GM19035 (cell line): ENCODE measurements around the gene NDE1.

ENCODE experiments used
- ATAC-seq: cut with Tn5 transposase; IDR thresholded peaks from one replicate; pipeline ENCODE4 v1.9.1; 2021; ENCODE audit not compliant: unreplicated experiment

Gene NDE1

DNA sequence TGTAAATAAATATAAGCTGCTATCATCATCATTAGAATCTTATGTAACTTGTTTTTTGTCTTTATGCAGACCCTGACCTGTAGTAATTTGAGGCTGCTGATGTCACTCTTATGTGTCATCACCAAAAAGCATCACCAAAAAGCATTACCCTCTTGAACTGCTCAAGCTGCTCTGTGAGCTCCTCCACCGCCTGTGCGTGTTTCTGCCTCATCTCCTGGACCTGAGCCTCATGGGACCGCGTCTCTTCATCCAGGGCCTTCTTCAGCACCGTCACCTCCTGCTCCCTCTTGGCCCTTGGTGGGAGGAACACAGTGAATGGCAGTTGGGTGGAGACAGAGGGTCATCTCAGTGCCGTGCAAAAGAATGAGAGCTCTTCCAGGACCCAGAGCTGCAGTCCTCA, 82.4 kb downstream of the NDE1 start:
- no peak for ATAC-seq

DNA sequence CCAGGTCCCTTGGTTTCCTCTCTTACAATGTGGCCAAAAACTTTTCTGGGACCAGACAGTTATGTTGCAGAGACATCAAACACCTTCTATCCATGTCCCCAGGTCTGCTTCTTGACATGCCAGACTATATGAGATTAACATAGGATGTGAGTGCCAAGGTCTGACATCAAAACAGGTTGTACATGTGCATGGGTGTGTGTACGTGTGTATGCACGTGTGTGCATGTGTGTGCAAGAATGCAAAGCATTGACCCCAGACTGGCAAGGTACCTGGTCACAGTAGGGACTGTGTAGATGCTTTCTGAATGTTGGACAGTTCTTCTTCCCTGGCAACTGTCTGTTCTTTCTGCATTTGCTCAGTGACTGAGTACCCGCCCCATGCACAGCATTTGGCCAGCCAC, 85.6 kb downstream of the NDE1 start:
- ATAC-seq, result no peak

DNA sequence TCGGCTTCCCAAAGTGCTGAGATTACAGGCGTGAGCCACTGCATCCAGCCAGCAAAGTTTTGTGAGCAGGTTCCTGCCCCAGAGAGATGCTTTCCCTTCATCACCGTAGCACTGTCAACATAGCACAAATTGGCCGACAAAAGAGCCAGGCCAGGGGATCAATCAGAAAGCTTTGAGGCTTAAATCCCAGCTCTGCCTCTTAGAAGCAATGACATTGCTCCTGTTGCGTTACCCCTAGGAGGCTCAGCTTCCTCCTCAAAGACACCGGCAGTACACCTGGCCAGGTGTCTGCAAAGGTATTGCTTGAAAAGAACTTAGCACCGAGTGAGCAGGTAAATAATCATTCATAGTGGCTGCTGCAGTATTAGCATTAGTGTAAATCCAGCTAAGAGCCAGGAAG, 86.5 kb downstream of the NDE1 start:
- ATAC-seq, result no peak

GRCh38 chr16:15737140-15737644, 87.1 kb downstream of the NDE1 start:
- no peak for ATAC-seq

- no peak for ATAC-seq
These were observed 89.4 kb downstream of the NDE1 start for GRCh38 chr16:15739464-15739863.

- ATAC-seq, result no peak
These were observed 89.9 kb downstream of the NDE1 start for GRCh38 chr16:15739950-15740349.

DNA sequence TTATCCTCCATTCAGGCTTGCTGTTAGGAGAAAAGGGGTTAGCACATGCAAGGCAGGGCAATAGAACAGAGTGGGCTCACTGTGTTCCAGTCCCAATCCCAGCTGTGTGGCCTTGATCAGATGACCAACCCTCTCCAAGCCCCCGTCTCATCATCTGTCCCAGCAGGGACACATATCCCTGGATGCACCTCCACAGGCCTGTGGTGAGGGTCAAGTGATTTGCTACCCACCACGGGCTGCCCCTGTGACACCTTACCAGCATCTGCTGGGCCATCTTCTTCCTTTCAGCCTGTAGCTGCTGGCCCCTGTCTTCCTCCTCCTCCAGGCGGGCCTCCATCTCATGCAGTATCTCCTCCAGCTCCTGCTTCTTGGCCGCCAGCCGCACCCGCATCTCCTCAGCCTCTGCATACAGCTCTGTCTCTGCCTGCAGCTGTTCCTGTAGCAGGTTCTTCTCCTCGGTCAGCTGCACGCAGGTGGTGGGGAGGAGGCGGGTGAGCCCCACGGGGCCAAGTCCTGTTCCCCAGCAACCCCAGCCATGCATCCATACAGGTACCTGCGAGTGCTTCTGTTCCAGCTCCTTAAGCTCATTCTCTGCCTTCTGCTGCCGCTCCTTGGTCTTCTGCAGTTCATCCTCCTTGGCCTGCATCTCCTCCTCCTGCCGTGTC, 91.3 kb downstream of the NDE1 start:
- ATAC-seq, result no peak

DNA sequence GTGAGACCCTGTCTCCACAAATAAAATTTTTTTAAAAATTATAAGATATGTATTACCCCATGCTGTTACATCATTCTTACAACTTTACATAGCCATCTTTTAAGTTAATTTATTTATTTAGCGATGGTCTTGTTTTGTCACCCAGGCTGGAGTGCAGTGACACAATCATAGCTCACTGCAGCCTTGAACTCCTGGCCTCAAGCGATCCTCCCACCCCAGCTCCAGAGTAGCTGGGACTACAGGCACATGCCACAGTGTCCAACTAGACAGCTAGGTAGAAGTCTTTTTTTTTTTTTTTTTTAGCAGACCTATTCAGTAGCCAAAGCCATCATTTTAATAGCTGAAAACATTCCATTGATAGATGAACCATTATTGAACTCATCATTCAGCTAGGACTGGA, 92.7 kb downstream of the NDE1 start:
- no peak for ATAC-seq

DNA sequence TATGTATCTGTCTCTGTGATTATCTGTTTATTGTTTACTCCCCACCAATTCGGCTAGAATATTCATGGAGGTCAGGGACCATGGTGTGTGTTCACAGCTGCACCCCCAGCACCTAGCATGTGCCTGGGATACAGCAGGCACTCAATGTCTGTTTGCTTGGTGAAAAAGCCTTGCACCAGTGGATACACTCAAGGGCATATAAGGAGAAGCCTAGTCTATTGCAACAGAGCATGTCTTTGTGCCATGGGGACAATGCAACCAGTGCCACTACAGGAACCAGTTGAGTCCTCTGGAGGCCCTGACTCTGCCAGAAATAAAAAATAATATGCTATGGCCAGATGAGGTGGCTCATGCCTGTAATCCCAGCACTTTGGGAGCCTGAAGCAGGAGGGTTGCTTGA, 93.6 kb downstream of the NDE1 start:
- ATAC-seq, result no peak

DNA sequence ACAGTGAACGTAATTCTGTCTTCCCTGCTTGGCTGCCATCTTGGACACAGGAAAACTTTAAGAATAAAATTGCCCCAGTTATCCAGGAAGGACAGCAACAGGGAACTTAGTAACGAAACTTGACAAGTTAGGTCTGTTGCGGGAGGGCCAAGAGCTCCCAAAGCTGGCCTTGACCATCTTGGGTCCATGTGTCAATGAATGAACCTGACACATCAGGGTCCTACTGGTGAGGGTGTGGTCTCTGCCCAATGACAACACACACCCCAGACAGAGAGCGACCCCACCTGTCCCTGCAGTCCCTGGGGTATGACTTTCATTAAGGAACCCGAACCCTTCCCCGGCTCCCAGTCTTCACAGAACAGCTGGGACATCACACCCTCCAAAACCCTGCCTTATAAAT, 96.3 kb downstream of the NDE1 start:
- no peak for ATAC-seq

DNA sequence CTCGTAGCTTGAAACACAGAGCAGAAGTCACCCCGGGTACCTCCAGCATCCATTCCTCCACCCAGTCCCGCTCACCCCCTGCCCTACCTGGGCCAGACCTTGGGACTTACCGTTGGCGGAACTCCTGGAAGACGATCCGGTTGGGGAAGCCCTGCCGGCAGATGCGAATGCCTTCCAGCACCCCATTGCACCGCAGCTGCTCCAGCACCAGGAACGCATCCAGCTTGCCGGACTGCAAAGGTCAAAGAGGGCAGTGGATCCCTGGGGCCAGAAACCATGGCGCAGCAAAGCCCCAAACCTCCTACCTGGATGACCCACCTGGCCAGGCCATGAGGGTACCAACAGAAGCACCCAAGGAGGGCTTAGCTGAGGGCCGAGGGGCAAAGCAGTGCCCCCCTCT, 97.9 kb downstream of the NDE1 start:
- no peak for ATAC-seq

- ATAC-seq, result no peak
These were observed 98.6 kb downstream of the NDE1 start for GRCh38 chr16:15748654-15749053.

GRCh38 chr16:15749371-15749770, 99.3 kb downstream of the NDE1 start:
- no peak for ATAC-seq

GRCh38 chr16:15749985-15750384, 99.9 kb downstream of the NDE1 start:
- ATAC-seq, result no peak

DNA sequence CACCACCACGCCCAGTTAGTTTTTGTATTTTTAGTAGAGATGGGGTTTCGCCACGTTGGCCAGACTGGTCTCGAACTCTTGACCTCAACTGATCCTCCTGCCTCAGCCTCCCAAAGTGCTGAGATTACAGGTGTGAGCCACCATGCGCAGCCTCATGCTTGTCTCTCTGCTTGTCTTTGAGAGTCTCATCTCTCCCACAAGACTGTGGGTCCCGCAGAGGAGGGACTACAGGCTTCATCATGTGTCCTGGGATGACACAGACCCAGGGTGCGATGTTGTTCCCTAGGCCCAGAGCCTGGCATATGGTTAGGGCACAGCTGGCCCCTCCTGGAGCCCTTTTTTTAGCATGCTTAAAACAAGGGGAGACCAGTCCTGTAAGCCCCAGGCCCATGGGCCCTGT, 101.9 kb downstream of the NDE1 start:
- ATAC-seq, result no peak

DNA sequence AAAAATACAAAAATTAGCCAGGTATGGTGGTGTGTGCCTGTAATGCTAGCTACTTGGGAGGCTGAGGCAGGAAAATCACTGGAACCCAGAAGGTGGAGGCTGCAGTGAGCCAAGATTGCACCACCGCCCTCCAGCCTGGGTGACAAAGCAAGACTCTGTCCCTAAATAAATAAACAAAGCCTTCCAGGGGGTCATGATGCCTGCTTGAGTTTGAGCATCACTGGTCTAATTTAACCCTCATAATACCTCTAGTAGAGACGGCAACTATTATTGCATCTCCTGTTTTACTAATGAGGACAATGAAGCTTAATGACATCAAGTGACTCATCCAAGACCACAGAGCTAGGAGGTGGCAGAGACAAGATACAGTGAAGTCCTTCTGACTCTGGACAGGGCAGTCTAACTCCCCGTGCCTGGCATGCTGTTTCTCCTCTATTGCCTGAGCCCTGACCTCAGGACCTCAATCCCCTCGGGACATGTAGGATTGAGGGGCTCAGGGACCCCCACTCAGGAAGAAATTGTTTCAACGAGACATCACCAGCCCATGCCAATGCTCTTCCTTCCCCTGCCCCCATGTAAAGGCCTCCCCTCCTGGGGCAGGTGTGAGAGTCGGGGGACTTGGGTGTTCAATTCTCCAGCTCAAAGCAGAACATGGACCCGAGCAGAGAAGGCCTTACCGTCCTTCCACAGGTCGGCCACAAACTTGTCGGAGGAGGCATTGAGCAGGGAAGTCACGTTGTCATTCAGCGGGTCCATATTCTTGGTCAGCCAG, 102.9 kb downstream of the NDE1 start:
- no peak for ATAC-seq

DNA sequence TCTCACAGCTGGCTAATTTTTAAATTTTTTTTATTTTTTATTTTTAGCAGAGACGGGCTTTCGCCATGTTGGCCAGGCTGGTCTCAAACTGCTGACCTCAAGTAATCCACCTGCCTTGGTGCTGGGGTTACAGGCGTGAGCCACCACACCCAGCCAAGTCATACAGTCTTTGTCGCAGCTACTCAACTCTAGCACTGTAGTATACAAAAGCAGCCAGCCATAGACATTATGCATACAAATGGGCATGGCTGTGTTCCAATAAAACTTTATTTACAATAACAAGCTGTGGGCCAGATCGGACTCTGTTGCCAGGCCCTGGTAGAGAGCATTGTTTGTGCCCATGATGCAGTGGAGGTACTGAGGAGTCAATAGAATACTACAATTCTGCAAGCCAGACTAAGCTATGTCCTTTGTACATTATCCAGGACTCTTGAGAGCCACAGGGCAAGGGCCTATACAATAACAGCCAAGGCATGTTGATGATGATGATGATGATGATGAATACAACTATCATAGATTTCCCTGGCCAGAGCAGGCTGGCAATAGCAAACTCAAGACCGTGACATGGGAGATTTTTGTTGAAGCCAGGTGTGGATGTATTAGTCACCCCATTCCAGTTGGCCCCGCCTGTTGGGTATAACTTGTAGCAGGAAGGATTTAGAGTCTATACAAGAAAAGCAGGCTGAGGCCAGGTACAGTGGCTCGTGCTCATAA, 104.9 kb downstream of the NDE1 start:
- ATAC-seq, result no peak

DNA sequence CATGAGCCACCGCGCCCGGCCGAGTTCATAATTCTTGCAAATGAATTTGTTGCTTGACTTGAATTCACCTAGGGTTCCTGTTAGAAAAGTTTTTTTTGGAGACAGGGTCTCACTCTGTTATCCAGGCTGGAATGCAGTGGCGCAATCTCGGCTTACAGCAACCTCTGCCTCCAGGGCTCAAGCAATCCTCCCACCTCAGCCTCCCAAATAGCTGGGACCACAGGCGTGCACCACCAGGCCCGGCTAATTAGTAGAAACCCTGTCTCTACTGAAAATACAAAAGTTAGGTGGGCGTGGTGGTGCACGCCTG, 107.0 kb downstream of the NDE1 start:
- no peak for ATAC-seq

- ATAC-seq, result no peak
These were observed 107.7 kb downstream of the NDE1 start for GRCh38 chr16:15757630-15758251.

DNA sequence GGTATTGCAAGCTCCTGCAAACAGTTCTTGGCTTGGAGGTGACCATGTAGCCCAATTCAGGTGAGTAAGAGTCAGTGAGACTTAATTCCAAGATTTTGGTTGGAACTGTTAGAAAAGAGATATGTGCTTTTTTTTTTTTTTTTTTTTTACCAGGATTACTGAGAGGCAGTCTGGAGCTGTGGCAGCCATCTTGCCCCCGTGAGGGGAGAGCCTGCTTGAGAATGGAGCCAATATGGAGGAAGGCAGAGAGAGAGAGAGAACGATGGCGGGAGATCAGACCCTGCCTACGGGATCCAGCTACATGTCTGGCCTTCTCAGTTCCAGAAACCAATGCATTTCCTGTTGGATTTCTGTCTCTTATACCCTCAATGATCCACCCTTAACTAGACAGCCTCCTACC, 109.0 kb downstream of the NDE1 start:
- ATAC-seq, result no peak

GRCh38 chr16:15760129-15760528, 110.1 kb downstream of the NDE1 start:
- no peak for ATAC-seq

DNA sequence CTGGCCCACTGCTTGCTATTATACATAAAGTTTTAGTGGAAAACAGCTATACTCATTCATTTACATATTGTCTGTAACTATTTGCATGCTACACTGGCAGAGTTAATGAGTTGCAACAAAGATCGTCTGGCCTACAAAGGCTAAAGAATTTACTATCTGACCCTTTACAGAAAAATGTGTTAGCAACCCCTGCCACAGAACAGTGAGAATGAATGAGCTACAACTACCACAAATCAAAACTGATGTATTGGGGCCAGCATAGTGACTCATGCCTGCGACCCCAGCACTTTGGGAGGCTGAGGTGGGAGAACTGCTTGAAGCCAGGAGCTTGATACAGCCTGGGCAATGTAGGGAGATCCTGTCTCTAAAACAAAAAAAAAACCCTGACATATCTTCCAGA, 114.1 kb downstream of the NDE1 start:
- ATAC-seq, result no peak
